DMS153 treated with DMSO at 0.1 percent for 48 hours (cell line): ENCODE data around the gene PEX6.
A peak's percentile ranks its signal among the peaks of the same experiment; 100 is the strongest.

Experiments
- DNase-seq: peaks from one replicate; lab custom pipeline; 2025; ENCODE audit not compliant: unreplicated experiment; lab: John Stamatoyannopoulos, UW

PEX6 gene

DNA sequence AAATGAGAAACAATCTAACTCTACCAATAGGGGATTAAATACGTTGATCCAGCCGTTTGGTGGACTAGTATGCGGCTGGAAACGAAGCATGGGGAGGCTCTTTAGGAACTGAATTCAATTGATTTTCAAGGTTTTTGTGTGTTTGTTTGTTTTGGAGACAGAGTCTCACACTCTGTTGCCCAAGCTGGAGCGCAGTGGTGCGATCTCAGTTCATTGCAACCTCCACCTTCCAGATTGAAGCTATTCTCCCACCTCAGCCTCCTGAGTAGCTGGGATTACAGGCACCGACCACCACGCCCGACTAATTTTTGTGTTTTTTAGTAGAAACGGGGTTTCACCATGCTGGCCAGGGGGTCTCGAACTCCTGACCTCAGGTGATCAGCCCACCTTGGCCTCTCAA lies 42.6 kb downstream of the PEX6 start:
- no peak for DNase-seq

DNA sequence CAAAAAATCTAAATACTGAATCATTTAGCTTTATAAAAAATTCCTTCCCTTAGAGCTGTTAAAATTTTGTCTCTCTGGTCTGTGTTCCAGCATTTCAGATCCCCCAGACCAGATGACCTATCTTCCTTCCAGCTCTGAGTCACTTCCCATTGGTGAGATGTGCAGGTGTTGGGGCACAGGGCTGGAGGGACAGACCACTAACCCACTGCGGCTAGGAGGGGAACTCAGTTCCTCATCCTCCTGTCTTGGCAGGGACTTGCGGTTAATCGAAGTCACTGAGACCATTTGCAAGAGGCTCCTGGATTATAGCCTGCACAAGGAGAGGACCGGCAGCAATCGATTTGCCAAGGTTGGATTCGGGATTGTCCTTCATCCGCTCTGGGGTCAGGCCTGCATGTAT lies 43.7 kb downstream of the PEX6 start:
- no peak for DNase-seq

DNA sequence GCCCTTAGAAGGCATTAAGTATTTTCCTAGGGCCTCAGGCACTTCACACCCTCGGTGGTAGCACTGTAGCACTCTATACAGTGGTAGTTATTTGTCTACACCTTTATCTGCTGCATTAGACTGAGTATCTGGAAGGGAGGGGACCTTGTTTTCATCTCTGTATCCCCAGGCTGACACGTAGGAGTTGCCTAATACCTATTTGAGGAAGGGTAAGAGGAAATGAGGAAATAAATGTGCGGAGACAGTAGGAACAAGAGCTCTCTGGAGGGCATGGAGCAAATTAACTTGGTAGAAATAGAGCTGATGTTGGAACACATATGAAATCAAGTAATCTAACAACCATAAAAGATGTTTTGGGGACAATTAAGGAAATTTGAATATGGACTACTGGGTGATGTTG lies 45.8 kb downstream of the PEX6 start:
- no peak for DNase-seq

DNA sequence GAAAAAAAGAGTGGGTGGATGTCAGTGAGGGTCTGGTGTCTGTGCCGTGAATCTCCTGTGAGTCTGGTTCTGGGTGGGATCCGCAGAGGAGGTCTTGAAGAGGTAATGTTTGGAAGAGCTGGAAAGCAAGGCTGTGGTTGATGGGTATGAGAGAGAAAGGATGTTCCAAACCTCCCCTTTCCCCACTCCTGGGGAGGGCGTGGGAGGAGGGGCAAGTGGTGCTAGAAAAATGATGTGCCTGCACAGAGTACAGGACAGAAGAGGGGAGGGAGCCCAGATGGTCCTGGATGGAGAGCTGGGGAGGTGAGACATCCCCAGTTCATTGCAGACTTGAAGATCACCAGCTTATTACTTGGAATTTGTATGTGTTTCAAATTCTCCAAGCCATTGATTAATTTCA lies 46.6 kb downstream of the PEX6 start:
- DNase-seq, result no peak

DNA sequence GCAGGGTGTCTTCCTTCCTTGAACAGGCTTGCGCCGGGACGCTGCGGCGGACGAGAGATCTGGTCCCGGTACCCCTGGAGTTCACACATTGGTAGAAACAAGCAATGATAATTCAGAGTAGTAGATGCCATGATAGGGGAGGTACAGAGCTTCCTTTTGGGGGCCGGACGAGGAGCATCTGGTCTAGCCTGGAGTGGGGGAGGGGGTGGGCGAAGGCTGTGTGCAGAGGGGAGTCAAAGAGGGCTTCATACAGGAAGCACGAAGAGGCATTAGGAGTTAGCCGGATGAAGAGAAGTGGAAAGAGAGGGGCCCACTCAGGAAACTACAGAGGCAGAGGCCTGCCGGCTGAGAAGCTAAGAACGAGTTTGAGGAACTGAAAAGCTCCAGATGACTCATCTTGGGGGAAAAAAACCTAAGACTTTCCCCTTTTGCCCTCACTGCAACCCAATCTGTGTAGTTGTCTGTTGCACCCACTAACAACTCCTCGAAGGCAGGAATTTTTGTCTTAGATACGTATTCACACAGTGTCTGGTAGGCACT lies 49.1 kb downstream of the PEX6 start:
- DNase-seq, result no peak

DNA sequence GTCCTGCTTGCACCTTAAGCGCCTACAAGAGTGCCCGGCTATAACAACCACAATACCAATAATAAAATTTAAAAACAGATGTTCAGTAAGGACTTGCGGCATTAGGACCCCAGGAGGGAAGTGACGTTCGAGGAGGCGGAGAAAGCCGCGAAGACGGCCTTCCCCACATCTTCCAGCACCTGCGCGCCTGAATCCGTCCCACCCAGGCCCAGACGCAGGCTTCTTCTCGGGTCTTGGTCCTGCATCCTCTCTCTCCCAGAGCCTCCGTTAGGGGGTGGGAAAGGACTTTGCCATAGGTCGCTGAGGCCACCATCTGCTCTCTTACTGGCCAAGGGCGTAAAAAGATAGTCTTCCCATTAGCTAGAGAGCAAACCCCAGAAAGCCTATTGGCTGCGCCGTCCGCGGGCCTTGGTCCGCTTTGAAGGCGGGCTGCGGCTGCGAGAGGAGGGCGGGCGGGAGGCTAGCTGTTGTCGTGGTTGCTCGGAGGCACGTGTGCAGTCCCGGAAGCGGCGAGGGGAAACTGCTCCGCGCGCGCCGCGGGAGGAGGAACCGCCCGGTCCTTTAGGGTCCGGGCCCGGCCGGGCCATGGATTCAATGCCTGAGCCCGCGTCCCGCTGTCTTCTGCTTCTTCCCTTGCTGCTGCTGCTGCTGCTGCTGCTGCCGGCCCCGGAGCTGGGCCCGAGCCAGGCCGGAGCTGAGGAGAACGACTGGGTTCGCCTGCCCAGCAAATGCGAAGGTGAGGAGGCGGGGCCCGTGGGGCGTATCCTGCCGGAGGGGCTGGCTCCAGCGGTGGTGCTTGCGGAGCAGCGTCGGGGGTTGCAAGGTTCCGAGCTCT lies 49.8 kb downstream of the PEX6 start, which contains the start of gene CNPY3:
TSS of gene CNPY3 (plus strand) at position 495 of the 835 bp plus-strand sequence. CDS start at position 586, 91 bp downstream.
- peak; percentile 95 for DNase-seq

DNA sequence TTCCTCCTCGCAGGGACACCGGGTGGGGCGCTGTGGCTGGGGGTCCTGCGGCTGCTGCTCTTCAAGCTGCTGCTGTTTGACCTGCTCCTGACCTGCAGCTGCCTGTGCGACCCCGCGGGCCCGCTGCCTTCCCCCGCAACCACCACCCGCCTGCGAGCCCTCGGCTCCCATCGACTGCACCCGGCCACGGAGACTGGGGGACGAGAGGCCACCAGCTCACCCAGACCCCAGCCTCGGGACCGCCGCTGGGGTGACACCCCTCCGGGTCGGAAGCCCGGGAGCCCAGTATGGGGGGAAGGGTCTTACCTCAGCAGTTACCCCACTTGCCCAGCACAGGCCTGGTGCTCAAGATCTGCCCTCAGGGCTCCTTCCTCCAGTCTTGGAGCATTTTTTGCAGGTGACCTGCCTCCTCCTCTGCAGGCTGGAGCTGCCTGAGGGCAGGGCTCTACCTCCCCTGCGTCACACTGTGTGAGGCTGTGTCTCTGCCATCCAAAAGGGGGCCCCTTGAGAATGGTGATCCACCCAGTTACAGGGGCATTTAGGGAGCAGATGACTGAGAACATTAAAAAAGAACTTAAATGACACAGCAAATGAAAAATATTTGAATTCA lies 53.6 kb downstream of the PEX6 start:
- DNase-seq, result no peak

DNA sequence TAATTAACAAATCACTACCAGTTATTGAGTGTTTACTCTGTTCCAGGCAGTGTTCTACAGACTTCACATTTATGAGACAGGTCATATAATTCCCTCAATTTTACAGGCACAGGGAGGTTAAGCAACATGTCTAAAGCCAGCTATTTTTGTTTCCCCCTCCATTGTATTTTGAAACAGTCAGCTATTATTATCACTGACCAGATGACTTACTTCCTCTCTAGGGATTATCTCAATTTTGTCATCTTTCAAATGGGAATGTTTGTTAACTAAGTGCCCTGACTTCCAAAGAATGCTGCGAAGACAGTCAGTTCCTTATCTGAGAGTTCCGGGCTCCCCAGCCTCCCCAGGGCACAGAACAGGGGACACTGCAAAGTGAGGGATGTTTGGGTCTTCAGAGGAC lies 55.3 kb downstream of the PEX6 start:
- DNase-seq, result no peak

DNA sequence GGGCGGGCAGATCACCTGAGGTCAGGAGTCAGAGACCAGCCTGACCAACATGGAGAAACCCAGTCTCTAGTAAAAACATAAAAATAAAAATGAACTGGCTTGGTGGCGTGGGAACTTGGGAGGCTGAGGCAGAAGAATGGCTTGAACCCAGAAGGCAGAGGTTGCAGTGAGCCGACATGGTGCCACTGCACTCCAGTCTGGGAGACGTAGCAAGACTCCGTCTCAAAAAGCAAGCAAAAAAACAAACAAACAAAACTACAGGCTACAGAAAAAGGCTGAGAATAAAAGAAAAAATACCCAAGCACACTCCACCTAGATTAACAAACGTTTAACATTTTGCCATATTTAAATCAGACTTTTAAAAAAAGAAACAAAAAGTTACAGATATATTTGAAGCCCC lies 57.2 kb downstream of the PEX6 start:
- DNase-seq, result no peak

DNA sequence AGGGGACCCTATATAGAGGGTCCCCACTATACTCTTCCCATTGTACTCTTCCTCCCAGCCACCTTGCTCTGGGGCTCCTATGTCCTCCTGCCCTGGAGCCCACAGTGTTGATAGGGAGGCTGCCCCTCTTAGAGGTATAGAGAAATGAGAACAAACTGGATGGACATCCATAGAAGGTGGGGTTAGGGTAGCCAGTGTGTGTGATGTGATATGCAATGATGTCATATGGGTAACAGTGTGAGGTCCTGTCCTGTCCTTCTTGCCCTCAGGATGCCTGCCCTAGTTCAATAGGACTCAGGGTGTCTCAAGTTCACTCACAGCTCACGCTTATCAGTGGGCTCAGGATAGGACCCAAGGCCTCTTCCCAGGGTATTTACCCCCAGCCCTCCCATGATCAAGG lies 62.7 kb downstream of the PEX6 start:
- DNase-seq, result no peak

DNA sequence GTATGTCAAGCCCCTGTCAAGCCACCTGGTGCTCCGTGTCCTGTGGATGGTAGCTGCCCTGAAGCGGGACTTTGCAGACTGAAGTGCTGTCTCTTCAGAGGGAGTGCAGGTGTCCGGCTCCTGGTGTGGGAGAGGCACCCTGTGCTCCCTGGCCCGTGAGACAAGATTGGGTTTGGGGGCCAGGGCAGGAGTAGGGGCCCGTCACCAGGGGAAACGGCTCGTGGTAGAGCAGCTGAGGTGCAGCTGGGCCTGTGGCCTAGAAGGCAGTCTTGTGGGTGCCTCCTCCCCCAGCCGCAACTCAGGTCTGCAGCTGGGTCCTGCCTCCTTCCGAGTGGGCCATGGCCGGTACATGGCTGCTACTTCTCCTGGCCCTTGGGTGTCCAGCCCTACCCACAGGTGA lies 63.2 kb downstream of the PEX6 start, which contains the start of gene PTCRA:
TSS of gene PTCRA (plus strand) at position 322 of the 400 bp plus-strand sequence. CDS start at position 339, 17 bp downstream.
- DNase-seq, result no peak

DNA sequence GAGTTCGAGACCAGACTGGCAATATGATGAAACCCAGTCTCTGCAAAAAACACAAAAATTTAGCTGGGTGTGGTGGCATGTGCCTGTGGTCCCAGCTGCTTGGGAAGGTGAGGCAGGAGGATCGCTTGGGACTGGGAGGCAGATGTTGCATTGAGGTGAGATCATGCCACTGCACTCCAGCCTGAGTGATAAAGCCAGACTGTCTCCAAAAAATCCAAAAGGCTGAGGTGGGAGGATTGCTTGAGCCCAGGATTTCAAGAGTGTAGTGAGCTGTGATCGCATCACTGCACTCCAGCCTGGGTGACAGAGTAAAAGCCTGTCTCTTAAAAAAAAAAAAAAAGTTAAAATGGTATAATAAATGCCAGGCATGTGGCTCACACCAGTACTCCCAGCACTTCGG lies 64.4 kb downstream of the PEX6 start:
- DNase-seq, result no peak
